ENCODE data around the gene HMGN2.

Gene HMGN2

DNA sequence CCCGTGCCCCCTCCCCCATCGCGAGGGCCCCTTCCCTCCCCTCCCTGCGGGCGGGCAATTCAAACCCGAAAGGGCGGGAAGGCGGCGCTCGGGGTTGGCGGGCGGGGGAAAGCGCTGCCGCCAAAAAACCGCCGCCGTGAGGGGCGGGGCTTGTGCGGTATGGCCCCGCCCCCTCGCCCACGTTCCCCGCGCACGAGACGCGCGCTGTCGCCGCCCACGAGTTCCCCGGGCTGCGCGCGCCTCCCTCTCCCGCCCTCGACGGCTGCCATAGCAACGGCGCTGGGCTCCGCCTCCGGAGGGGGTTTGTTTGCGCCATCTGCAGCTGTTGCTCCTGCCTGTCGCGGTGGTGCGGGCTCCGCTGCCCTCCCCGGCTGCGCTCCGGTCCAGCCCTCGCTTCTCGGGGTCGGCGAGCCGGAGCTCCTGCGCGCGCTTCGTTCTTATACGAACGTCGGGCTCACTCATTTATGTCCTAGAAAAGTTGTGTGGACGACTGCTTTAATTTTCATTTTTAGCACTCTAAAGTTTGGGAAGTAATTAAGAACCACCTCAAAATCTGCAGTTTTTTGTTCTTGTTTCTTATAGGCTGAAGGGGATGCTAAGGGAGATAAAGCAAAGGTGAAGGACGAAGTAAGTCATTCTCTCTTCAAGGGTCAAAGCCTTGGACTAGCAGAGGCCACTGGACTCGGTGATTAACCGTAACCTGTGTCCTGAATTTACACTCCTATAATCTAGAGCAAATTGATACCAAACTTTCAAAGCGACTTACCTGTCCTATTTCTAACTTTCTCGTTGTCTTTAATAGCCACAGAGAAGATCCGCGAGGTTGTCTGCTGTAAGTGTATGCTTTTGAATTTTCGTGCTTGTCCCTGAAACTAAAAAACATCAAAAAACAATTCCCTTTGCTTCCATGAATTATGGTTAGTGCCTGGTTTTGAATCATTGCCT lies 933 bp downstream of the HMGN2 start:
- Histone ChIP-seq H3K27me3 (replicated peaks; ENCODE audit: control insufficient read depth, insufficient read depth, low read length) (no peaks in the 10 kb centered on the region), H3K4me3 (replicated peaks; ENCODE audit: low read depth, low read length) (peak overlapping the region; percentile 69), H3K36me3 (ENCODE audit: control insufficient read depth, insufficient read depth, low read length) (peaks cover 24% of the 10 kb centered on the region)
- DNase-seq (ENCODE audit: extremely low read depth, insufficient read length), result peak; percentile 96
- TF ChIP-seq, protein P1, sequence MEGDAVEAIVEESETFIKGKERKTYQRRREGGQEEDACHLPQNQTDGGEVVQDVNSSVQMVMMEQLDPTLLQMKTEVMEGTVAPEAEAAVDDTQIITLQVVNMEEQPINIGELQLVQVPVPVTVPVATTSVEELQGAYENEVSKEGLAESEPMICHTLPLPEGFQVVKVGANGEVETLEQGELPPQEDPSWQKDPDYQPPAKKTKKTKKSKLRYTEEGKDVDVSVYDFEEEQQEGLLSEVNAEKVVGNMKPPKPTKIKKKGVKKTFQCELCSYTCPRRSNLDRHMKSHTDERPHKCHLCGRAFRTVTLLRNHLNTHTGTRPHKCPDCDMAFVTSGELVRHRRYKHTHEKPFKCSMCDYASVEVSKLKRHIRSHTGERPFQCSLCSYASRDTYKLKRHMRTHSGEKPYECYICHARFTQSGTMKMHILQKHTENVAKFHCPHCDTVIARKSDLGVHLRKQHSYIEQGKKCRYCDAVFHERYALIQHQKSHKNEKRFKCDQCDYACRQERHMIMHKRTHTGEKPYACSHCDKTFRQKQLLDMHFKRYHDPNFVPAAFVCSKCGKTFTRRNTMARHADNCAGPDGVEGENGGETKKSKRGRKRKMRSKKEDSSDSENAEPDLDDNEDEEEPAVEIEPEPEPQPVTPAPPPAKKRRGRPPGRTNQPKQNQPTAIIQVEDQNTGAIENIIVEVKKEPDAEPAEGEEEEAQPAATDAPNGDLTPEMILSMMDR (IDR thresholded peaks at IDR 0.05; ENCODE audit: insufficient read depth, low read length, poor library complexity, severe bottlenecking), result no peak

DNA sequence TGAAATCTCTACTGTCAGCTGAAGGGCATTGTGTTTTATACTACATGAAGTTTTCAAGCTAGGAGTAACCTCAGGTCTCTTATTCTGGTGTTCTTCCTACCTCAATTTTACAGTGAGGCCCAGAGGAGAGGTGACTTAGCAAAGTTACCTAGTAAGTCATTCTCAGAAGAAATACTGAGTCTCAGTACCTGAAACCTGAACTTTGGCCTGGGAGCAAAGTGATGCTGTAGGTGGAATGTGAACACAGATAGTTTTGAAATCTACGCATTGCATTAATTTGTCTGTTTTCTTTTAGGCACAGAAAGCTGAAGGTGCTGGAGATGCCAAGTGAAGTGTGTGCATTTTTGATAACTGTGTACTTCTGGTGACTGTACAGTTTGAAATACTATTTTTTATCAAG lies 2.6 kb downstream of the HMGN2 start:
- no peak for DNase-seq (ENCODE audit: extremely low read depth, insufficient read length)
- TF ChIP-seq, protein P1 (IDR thresholded peaks at IDR 0.05; ENCODE audit: insufficient read depth, low read length, poor library complexity, severe bottlenecking), result no peak
- Histone ChIP-seq H3K27me3 (replicated peaks; ENCODE audit: control insufficient read depth, insufficient read depth, low read length) (no peaks in the 10 kb centered on the region), H3K36me3 (ENCODE audit: control insufficient read depth, insufficient read depth, low read length) (peaks cover 19% of the 10 kb centered on the region), H3K4me3 (replicated peaks; ENCODE audit: low read depth, low read length) (no peak overlapping the region)

DNA sequence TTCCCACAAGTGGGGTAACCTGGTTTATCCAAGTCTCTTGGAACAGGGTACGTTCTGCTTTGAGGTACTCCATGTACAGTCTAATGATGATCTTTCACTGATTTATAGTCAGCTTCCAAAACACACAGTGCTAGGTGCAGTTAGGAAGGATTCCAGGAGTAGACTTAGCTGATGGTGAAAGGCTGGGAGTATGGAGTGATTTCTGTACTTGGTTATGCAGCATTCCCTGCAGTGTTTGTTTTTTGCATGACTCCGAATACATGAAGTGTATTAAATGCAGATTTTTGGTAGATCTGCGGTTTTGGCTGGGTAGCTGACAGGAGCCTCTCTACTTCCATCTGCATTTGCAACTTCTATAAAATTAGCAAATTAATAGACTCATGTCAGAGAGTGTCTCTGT lies 3.7 kb downstream of the HMGN2 start:
- no peaks in the 10 kb centered on the region for H3K27me3 ChIP-seq (replicated peaks; ENCODE audit: control insufficient read depth, insufficient read depth, low read length)
- no peak overlapping the region for H3K4me3 ChIP-seq (replicated peaks; ENCODE audit: low read depth, low read length)
- TF ChIP-seq, protein P1 (IDR thresholded peaks at IDR 0.05; ENCODE audit: insufficient read depth, low read length, poor library complexity, severe bottlenecking), result no peak
- DNase-seq (ENCODE audit: extremely low read depth, insufficient read length), result no peak
- H3K36me3 ChIP-seq (ENCODE audit: control insufficient read depth, insufficient read depth, low read length), result peaks cover 18% of the 10 kb centered on the region

DNA sequence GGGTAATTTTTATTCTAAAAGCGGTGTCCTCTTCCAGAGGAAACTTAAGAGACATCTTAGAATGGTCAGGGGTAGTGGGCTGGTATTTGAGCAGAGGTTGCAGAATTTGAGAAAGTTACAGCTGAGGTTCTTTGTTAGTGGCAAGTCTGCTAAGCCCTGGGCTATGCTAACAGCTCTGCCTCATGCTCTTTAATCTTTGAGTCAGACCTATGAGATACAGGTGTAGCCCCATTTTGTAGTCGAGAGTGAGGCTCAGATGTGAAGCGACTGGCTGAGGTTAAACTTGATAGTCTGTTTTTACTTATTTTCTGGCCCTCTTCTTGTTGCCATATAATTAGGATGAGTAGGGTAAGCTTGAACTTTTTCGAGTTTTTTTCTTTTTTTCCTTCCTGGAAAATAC lies 4.7 kb downstream of the HMGN2 start:
- Histone ChIP-seq H3K4me3 (replicated peaks; ENCODE audit: low read depth, low read length) (no peak overlapping the region), H3K27me3 (replicated peaks; ENCODE audit: control insufficient read depth, insufficient read depth, low read length) (no peaks in the 10 kb centered on the region), H3K36me3 (ENCODE audit: control insufficient read depth, insufficient read depth, low read length) (peaks cover 18% of the 10 kb centered on the region)
- no peak for DNase-seq (ENCODE audit: extremely low read depth, insufficient read length)
- TF ChIP-seq, protein P1 (IDR thresholded peaks at IDR 0.05; ENCODE audit: insufficient read depth, low read length, poor library complexity, severe bottlenecking), result no peak

DNA sequence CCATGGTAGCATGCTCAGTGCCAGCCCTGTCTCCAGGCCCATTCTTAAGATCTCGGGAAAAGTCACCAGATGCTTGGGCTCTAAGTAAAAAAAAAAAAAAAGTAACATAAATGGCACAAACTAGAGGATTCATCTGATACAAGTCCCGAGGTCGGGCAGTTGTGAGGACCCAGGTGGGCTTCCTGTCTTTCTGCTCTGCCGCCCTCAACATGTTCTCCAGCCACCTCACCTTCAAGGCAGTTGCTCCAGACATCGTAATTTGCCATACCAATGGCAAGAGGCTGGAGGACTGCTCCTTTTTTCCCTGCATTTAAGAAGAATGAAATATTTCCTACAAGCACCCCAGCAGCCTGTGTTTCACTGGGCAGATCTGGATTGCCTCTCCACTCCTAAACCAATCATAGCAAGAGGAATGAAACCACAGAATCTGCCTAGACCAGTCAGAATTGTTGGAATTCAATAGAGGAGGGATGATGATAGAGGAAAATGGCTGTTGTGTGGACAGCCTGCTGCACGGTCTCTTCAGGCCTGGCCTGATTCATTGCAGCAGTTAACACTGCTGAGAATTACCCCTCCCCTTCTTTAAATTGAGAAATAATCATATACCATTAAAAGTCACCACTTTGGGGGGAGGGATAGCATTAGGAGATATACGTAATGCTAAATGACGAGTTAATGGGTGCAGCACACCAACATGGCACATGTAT lies 5.4 kb downstream of the HMGN2 start:
- TF ChIP-seq, protein P1 (IDR thresholded peaks at IDR 0.05; ENCODE audit: insufficient read depth, low read length, poor library complexity, severe bottlenecking), result no peak
- Histone ChIP-seq H3K36me3 (ENCODE audit: control insufficient read depth, insufficient read depth, low read length) (peaks cover 18% of the 10 kb centered on the region), H3K27me3 (replicated peaks; ENCODE audit: control insufficient read depth, insufficient read depth, low read length) (no peaks in the 10 kb centered on the region), H3K4me3 (replicated peaks; ENCODE audit: low read depth, low read length) (no peak overlapping the region)
- DNase-seq (ENCODE audit: extremely low read depth, insufficient read length), result no peak
